ENCODE data around the gene TPO.

- TF ChIP-seq CTCF (IDR thresholded peaks at IDR 0.05) (no peak), ZFX (IDR thresholded peaks at IDR 0.05; ENCODE audit: borderline replicate concordance) (no peak)
Measured at GRCh38 chr2:1487758-1488157, 74.5 kb downstream of the TPO start.

Data from 22Rv1 (cell line).